K562 (cell line): ENCODE measurements around the gene RETREG1. TPM values are rescaled to one million over a fixed set of nuclear protein-coding genes. Genes with fewer than 3 reads are reported as not detected.

Source experiments
- ATAC-seq: fragments of 200-7000 bp; cut with Tn5 transposase; 3 replicates; pipeline ENCODE4 v1.9.1; 2020; ENCODE audit warnings: moderate library complexity
- BruUV-seq: library from RNA; stranded (reverse); fragments of 400-500 nt; replicated peaks from 2 replicates; lab custom pipeline; 2021; lab: Mats Ljungman, UMichigan
- CTCF ChIA-PET: fragments of 300-600 bp; formaldehyde crosslinking; extraction: SDS; loops from one replicate; lab custom pipeline; 2021; ENCODE audit warnings: low intra/inter-chr PET ratio; lab: Yijun Ruan, JAX
- POLR2A ChIA-PET: fragments of 300-600, 350-650 bp; sonication (Branson Sonifier 250); formaldehyde crosslinking; extraction: SDS; loops from one replicate; lab custom pipeline; 2021; ENCODE audit warnings: antibody characterized with exemption, inconsistent platforms; lab: Yijun Ruan, JAX
- DNase-seq, 4 experiments: peaks; one replicate each; pipeline versions ENCODE4 v3.0.0 to v3.0.0-alpha.2; 2011 to 2018; ENCODE audit warnings: low spot score in 3 of 4, mixed read lengths in 3 of 4; ENCODE audit errors: extremely low read depth in 1 of 4
- FAIRE-seq: peaks from 2 replicates; lab custom pipeline; 2011; peaks lifted over from hg19 to GRCh38; lab: Jason Lieb, UNC
- H2AFZ ChIP-seq: 2 replicates; pipeline ENCODE4 v1.6.0; 2011; ENCODE audit warnings: low read depth, low read length, control low read depth, inconsistent platforms
- H3K27ac ChIP-seq: fragments of 200-600 bp; 3 replicates; pipeline ENCODE4 v1.8.0; 2011; ENCODE audit warnings: low read depth, mild to moderate bottlenecking, control low read depth, inconsistent platforms, low read length, moderate library complexity, mixed read lengths; ENCODE audit errors: extremely low read depth
- H3K27me3 ChIP-seq, 2 experiments: fragments of 300-600 bp in 1 of 2; 2 replicates in 1 of 2; 3 replicates in 1 of 2; pipeline versions ENCODE4 v1.6.0 to v1.8.0; 2011; ENCODE audit warnings: inconsistent platforms in 2 of 2, low read length in 2 of 2, mild to moderate bottlenecking in 1 of 2, mixed read lengths in 1 of 2, moderate library complexity in 1 of 2; ENCODE audit not compliant: control insufficient read depth in 2 of 2, insufficient read depth in 2 of 2
- H3K36me3 ChIP-seq: fragments of 300-600 bp; 3 replicates; pipeline ENCODE4 v1.8.0; 2011; ENCODE audit warnings: mild to moderate bottlenecking, low read length, inconsistent platforms; ENCODE audit not compliant: control insufficient read depth, insufficient read depth
- H3K4me1 ChIP-seq, 2 experiments: fragments of 200-600 bp in 1 of 2; replicated peaks in 1 of 2; 2 replicates in 1 of 2; 3 replicates in 1 of 2; pipeline versions ENCODE4 v1.5.1 to v1.8.0; 2011; ENCODE audit warnings: inconsistent platforms in 2 of 2, low read length in 2 of 2, mild to moderate bottlenecking in 1 of 2, mixed read lengths in 1 of 2, moderate library complexity in 1 of 2; ENCODE audit not compliant: control insufficient read depth in 2 of 2, insufficient read depth in 2 of 2
- H3K4me2 ChIP-seq: 2 replicates; pipeline ENCODE4 v1.6.1; 2011; ENCODE audit warnings: low read length, control low read depth, inconsistent platforms, mixed read lengths; ENCODE audit not compliant: insufficient read depth
- H3K4me3 ChIP-seq: fragments of 200-600 bp; sonication (generic), shearing (Covaris generic); 2 replicates; pipeline ENCODE4 v1.5.1; 2016; ENCODE audit warnings: control low read depth, inconsistent platforms
- H3K79me2 ChIP-seq: fragments of 200-600 bp; 3 replicates; pipeline ENCODE4 v1.8.0; 2011; ENCODE audit warnings: low read length, inconsistent platforms; ENCODE audit not compliant: control insufficient read depth, insufficient read depth
- H3K9ac ChIP-seq, 2 experiments: 2 replicates each; pipeline versions ENCODE4 v1.6.0 to v1.6.1; 2011; ENCODE audit warnings: low read depth in 2 of 2, low read length in 2 of 2, control low read depth in 1 of 2, inconsistent platforms in 1 of 2, mild to moderate bottlenecking in 1 of 2, mixed read lengths in 1 of 2; ENCODE audit not compliant: insufficient read depth in 1 of 2
- H3K9me1 ChIP-seq: one replicate; pipeline ENCODE4 v1.6.0; 2011; ENCODE audit warnings: inconsistent platforms, mild to moderate bottlenecking, low read length, moderate library complexity; ENCODE audit not compliant: control insufficient read depth, insufficient read depth
- H3K9me3 ChIP-seq: replicated peaks from 2 replicates; pipeline ENCODE4 v1.5.1; 2011; ENCODE audit warnings: low read depth, low read length, inconsistent platforms; ENCODE audit not compliant: control insufficient read depth, insufficient read depth
- H4K20me1 ChIP-seq: replicated peaks from 2 replicates; pipeline ENCODE4 v1.6.1; 2011; ENCODE audit warnings: low read length, inconsistent platforms, mixed read lengths; ENCODE audit not compliant: control insufficient read depth, insufficient read depth
- BRD4 ChIP-seq: fragments of 200-600 bp; sonication (generic); IDR thresholded peaks from 2 replicates; pipeline ENCODE4 v1.6.1; 2017; ENCODE audit warnings: inconsistent platforms
- EWSR1 ChIP-seq: fragments of 450-650 bp; IDR thresholded peaks from 2 replicates; pipeline ENCODE4 v1.6.1; 2018; ENCODE audit warnings: borderline replicate concordance, mild to moderate bottlenecking, low read depth, moderate library complexity; ENCODE audit not compliant: partially characterized antibody
- FIP1L1 ChIP-seq: fragments of 200-400 bp; formaldehyde crosslinking; IDR thresholded peaks from 2 replicates; pipeline ENCODE4 v1.6.1; 2018; ENCODE audit warnings: mild to moderate bottlenecking, low read depth, low read length; ENCODE audit not compliant: poor library complexity, severe bottlenecking
- HCFC1 ChIP-seq: IDR thresholded peaks from 2 replicates; pipeline ENCODE4 v1.6.1; 2012; ENCODE audit warnings: low read depth, low read length, improper control_type of control experiment
- JUN ChIP-seq, 2 experiments: sonication (generic) in 1 of 2; formaldehyde crosslinking in 1 of 2; IDR thresholded peaks; 2 replicates each; pipeline versions ENCODE4 v1.6.1 to v1.8.0; 2012 to 2022; ENCODE audit warnings: borderline replicate concordance in 2 of 2, mild to moderate bottlenecking in 2 of 2, improper control_type of control experiment in 1 of 2, low read depth in 1 of 2, low read length in 1 of 2, missing genetic modification reagents in 1 of 2
- MCM5 ChIP-seq: fragments of 450-650 bp; IDR thresholded peaks from 2 replicates; pipeline ENCODE4 v1.6.1; 2016; ENCODE audit warnings: low read depth
- NCOA6 ChIP-seq: fragments of 450-650 bp; IDR thresholded peaks from 2 replicates; pipeline ENCODE4 v1.6.1; 2017; ENCODE audit warnings: mild to moderate bottlenecking
- NUFIP1 ChIP-seq: fragments of 450-650 bp; IDR thresholded peaks from 2 replicates; pipeline ENCODE4 v1.6.1; 2018; ENCODE audit not compliant: partially characterized antibody
- ZNF232 ChIP-seq: sonication (generic); formaldehyde crosslinking; IDR thresholded peaks from 2 replicates; pipeline ENCODE4 v1.8.0; 2022; ENCODE audit warnings: mild to moderate bottlenecking, missing genetic modification reagents
- ZNF444 ChIP-seq: fragments of 250-450 bp; sonication (Bioruptor Pico); IDR thresholded peaks from 2 replicates; pipeline ENCODE4 v1.4.0; 2020; ENCODE audit warnings: mild to moderate bottlenecking, moderate library complexity
- ZNF586 ChIP-seq: fragments of 450-650 bp; formaldehyde crosslinking; conservative IDR thresholded peaks from 2 replicates; pipeline ENCODE4 v1.4.0; 2020; ENCODE audit warnings: mild to moderate bottlenecking, moderate library complexity
- ZNF696 ChIP-seq: fragments of 250-450 bp; sonication (Bioruptor Pico); conservative IDR thresholded peaks from 2 replicates; pipeline ENCODE4 v1.4.0; 2020; ENCODE audit warnings: mild to moderate bottlenecking, moderate library complexity
- ZZZ3 ChIP-seq: fragments of 450-650 bp; IDR thresholded peaks from 2 replicates; pipeline ENCODE4 v1.6.1; 2016; ENCODE audit warnings: antibody characterized with exemption, mild to moderate bottlenecking, moderate library complexity
- WGBS: fragments of 100-300 bp; shearing (Covaris generic); methylation state at CpG from one replicate; pipeline ENCODE4 v1.1.6; 2016; ENCODE audit warnings: low coverage, mixed read lengths; ENCODE audit not compliant: insufficient coverage; ENCODE audit errors: missing lambda C conversion rate; 5-methylcytosine and 5-hydroxymethylcytosine counted together
- in situ Hi-C: fragments of 300-500 bp; cut with MboI; formaldehyde crosslinking; loops from 4 replicates; pipeline ENCODE4 v1.15.0; 2018; ENCODE audit warnings: inconsistent platforms, mixed read lengths
- intact Hi-C: fragments of 100-400 bp; cut with micrococcal nuclease; formaldehyde crosslinking; loops from 2 replicates; pipeline ENCODE4 v1.14.2; 2022
- polyA plus RNA-seq, 8 experiments: library from polyadenylated mRNA; depleted of rRNA in 4 of 8; stranded (reverse) in 5 of 8; unstranded in 3 of 8; fragments of >200 nt; fragmentation: Nextera tagmentation in 2 of 8; fragmentation: Illumina TruSeq in 1 of 8; extraction: Ambion mirVana in 2 of 8; extraction: Trizol in 1 of 8; gene quantifications; 2 replicates each; pipeline versions ENCODE4 v1.2.1 to v1.2.3, GENCODE V29; 2011 to 2014; ENCODE audit warnings: inconsistent platforms in 1 of 8, missing spikeins in 1 of 8
- total RNA-seq, 7 experiments: library from RNA; depleted of rRNA in 6 of 7; stranded (reverse); fragments of >200 nt in 6 of 7; fragmentation: Illumina TruSeq in 2 of 7; extraction: Trizol in 2 of 7; gene quantifications; 2 replicates each; pipeline versions ENCODE4 v1.2.1 to v1.2.3, GENCODE V29; 2011 to 2021; ENCODE audit warnings: low replicate concordance in 1 of 7
- TF ChIP-seq, protein P1 (sequence below): fragments of 250-450 bp; sonication (Bioruptor Pico); IDR thresholded peaks from 2 replicates; pipeline ENCODE4 v1.8.0; 2022; ENCODE audit warnings: moderate library complexity, mild to moderate bottlenecking, inconsistent platforms
- TF ChIP-seq, protein P2 (sequence below): sonication (generic); formaldehyde crosslinking; IDR thresholded peaks from 2 replicates; pipeline ENCODE4 v1.8.0; 2023; ENCODE audit warnings: mild to moderate bottlenecking, missing genetic modification reagents

The RETREG1 gene
- total and polyA plus RNA-seq, 9 of the 15 experiments (the other 6 are each of a cell fraction or from before 2014, with no cell fraction given), result 0.01 to 0.20 (median 0.08) TPM; not detected in 5

GRCh38 chr5:16593013-16593412, 23.8 kb downstream of the RETREG1 start:
- FAIRE-seq, result no peak
- Histone ChIP-seq H3K27ac (no peak overlapping the region), H3K79me2 (no peaks in the 10 kb centered on the region), H3K4me3 (no peak overlapping the region), H3K36me3 (no peaks in the 10 kb centered on the region), H3K9me3 (no peaks in the 10 kb centered on the region), H4K20me1 (no peaks in the 10 kb centered on the region), H3K4me2 (no peak overlapping the region), H3K9ac (no peak overlapping the region), H3K4me1 (no peaks in the 10 kb centered on the region), H3K27me3 (peaks cover 0 to 12% of the 10 kb centered on the region in 2 experiments; a peak in 1 of 5 replicates), H2AFZ (no peak overlapping the region), H3K9me1 (no peaks in the 10 kb centered on the region)
- 2% methylated on average over 4 of the region's 4 CpGs for WGBS
- in situ Hi-C loops (no loop called here), intact Hi-C loops (no loop called here)
- ATAC-seq, result no peak
- BruUV-seq, result no TSS peak
- ChIA-PET CTCF (no interaction called here), POLR2A (interaction anchor here (0.6 kb wide), 1 partner anchor 32 kb away, joined by 3 read pairs; no protein-coding TSS in a partner anchor)
- TF ChIP-seq JUN (IDR thresholded peaks at IDR 0.05; ENCODE audit: borderline replicate concordance, low read depth, low read length) (no peak), JUN (CRISPR knock-in tag; IDR thresholded peaks at IDR 0.05; ENCODE audit: borderline replicate concordance) (no peak), ZNF232 (CRISPR knock-in tag) (no peak), ZNF586 (no peak), FIP1L1 (no peak), EWSR1 (no peak), MCM5 (no peak), ZNF444 (CRISPR knock-in tag) (no peak), NCOA6 (no peak), ZZZ3 (no peak), NUFIP1 (no peak), BRD4 (no peak), HCFC1 (no peak), ZNF696 (CRISPR knock-in tag) (no peak)
- TF ChIP-seq, protein P1, sequence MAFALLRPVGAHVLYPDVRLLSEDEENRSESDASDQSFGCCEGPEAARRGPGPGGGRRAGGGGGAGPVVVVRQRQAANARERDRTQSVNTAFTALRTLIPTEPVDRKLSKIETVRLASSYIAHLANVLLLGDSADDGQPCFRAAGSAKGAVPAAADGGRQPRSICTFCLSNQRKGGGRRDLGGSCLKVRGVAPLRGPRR (CRISPR knock-in tag), result no peak
- TF ChIP-seq, protein P2, sequence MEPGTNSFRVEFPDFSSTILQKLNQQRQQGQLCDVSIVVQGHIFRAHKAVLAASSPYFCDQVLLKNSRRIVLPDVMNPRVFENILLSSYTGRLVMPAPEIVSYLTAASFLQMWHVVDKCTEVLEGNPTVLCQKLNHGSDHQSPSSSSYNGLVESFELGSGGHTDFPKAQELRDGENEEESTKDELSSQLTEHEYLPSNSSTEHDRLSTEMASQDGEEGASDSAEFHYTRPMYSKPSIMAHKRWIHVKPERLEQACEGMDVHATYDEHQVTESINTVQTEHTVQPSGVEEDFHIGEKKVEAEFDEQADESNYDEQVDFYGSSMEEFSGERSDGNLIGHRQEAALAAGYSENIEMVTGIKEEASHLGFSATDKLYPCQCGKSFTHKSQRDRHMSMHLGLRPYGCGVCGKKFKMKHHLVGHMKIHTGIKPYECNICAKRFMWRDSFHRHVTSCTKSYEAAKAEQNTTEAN, result no peak
- no peak for DNase-seq
